ENCODE measurements around the gene BCR. TPM values are rescaled to one million over a fixed set of nuclear protein-coding genes. Genes with fewer than 3 reads are reported as not detected.

The BCR gene
- total and polyA plus RNA-seq, 2 of the 4 experiments (the other 2 are of a cell fraction) = 28.9 to 44.6 TPM

- Histone ChIP-seq H2BK120ac (ENCODE audit: low read depth, low read length) (no peak overlapping the region), H3K4me2 (ENCODE audit: low read depth, low read length) (no peak overlapping the region), H2BK5ac (ENCODE audit: low read depth, low read length, poor library complexity, severe bottlenecking) (no peak overlapping the region), H3K18ac (ENCODE audit: low read depth, low read length) (no peak overlapping the region), H2BK15ac (ENCODE audit: low read depth, low read length) (no peak overlapping the region), H3K4me1 (ENCODE audit: control insufficient read depth, insufficient read depth, low read length) (peaks cover 5% of the 10 kb centered on the region; the same call in 1 of the 2 replicates), H4K8ac (ENCODE audit: low read depth in 2 of 2, low read length in 2 of 2) (no peak overlapping the region), H3K27ac (ENCODE audit: insufficient read depth, low read length) (no peak overlapping the region), H3K4me3 (ENCODE audit: insufficient read depth, low read depth, low read length) (no peak overlapping the region), H2AK5ac (ENCODE audit: low read depth, low read length) (no peak overlapping the region), H4K5ac (ENCODE audit: low read depth, low read length) (no peak overlapping the region), H3K36me3 (ENCODE audit: control insufficient read depth, insufficient read depth, low read length) (no peaks in the 10 kb centered on the region), H3K9me1 (ENCODE audit: insufficient read depth, low read length) (no peaks in the 10 kb centered on the region), H3K27me3 (ENCODE audit: control insufficient read depth, insufficient read depth, low read length) (peaks cover 3% of the 10 kb centered on the region; the same call in 1 of the 2 replicates), H4K20me1 (ENCODE audit: insufficient read depth, low read length) (no peaks in the 10 kb centered on the region), H3K56ac (ENCODE audit: extremely low read depth, insufficient read depth, low read length) (no peak overlapping the region), H3K9me3 (ENCODE audit: control insufficient read depth, insufficient read depth, low read length) (no peaks in the 10 kb centered on the region; the same call in 1 of the 2 replicates), H2BK20ac (ENCODE audit: low read depth, low read length) (no peak overlapping the region), H2AK9ac (replicated peaks; ENCODE audit: low read depth, low read length, poor library complexity) (no peak overlapping the region), H3K79me1 (ENCODE audit: low read depth in 1 of 2, low read length in 2 of 2) (no peaks in the 10 kb centered on the region), H3K4ac (ENCODE audit: low read depth, low read length) (no peak overlapping the region), H3K23ac (ENCODE audit: low read depth, low read length) (no peak overlapping the region), H3K14ac (replicated peaks; ENCODE audit: low read depth, low read length) (no peak overlapping the region), H4K91ac (ENCODE audit: insufficient read depth, low read depth, low read length) (no peak overlapping the region), H3K9ac (ENCODE audit: low read depth, low read length) (no peak overlapping the region), H2AFZ (replicated peaks; ENCODE audit: low read length, poor library complexity) (no peak overlapping the region)
- dilution Hi-C loops (cut with HindIII; ENCODE audit: low sequenced_read_pairs, unreplicated experiment) (no loop called here), intact Hi-C loops (cut with micrococcal nuclease) (no loop called here), in situ Hi-C loops (cut with MboI; ENCODE audit: low sequenced_read_pairs) (no loop called here)
- DNase-seq (no peak), ATAC-seq (ENCODE audit: low read depth) (no peak)
- POLR2A ChIA-PET (ENCODE audit: unreplicated experiment) = no interaction called here
- no peak for TF ChIP-seq MAZ (IDR thresholded peaks at IDR 0.05; ENCODE audit: borderline replicate concordance, low read depth, low read length)
- BruUV-seq (replicated peaks) = no TSS peak
- WGBS, 2 experiments (ENCODE audit: extremely low coverage in 2 of 2, insufficient read length in 1 of 2) = 88% methylated on average over 4 of the region's 11 CpGs; no CpG with 5 or more reads in 1 of the 2 experiments
- CTCF ChIA-PET = interaction anchor here (0.8 kb wide), 1 partner anchor 11 kb away, joined by 4 read pairs; no protein-coding TSS in a partner anchor
Observed at GRCh38 chr22:23164091-23164490, 16.2 kb upstream of the BCR start.

Measured in IMR-90 (cell line).